NCI-H446 (cell line): ENCODE data around the gene RTP2.

Experiments used
- DNase-seq, 2 experiments: peaks; one replicate each; lab custom pipeline; 2025; lab: John Stamatoyannopoulos, UW

The RTP2 gene

DNA sequence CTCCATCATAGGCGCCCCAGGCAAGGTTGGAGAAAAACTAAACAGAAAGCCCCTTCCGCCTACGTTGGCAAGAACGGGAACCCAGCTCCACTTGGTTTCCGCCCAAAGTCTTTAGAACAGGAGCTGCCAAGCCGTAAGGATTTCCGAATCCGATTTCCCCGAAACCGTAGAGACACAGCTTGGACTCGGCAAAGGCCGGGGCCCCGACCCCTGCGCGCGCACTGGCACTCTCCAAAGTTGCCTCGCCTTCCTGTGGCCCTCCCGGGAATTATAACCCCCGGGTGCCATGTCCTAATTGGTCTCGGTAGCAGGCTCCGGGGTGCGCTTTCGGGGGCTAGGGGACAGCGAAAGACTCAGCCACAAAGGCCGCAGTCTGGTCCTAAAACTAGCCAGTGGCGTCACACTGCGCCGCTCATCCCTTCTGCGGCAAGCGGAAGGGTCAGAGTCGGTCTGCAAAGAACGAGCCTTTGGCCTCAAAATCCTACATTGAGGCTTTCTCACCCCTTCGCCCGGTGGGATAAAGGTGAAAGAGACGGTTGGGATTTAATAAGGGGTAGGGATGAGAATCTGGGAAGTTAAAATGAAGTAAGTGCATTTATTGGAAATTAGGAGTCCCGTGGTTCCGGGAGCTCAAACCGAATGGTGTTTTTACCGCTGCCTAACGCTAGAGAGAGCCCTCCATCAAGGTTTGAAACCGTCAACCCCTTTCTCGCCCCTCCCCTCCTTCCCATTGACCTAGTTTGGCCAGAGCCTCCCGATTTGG lies 36.2 kb upstream of the RTP2 start:
- peak; percentile 76 to 91 for DNase-seq

DNA sequence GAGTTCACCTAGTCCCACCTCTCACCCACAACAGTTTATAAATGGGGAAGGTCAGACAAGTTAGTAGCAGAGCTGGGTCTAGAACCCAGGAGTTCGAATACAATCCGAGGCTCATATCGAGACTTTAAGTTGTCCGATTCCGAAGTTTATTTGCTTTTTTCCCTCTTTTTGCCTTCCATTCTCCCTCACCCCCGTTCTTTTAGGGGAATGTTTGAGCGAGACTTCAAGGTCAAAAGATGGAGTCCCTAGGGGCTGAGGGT lies 35.6 kb upstream of the RTP2 start:
- no peak for DNase-seq

DNA sequence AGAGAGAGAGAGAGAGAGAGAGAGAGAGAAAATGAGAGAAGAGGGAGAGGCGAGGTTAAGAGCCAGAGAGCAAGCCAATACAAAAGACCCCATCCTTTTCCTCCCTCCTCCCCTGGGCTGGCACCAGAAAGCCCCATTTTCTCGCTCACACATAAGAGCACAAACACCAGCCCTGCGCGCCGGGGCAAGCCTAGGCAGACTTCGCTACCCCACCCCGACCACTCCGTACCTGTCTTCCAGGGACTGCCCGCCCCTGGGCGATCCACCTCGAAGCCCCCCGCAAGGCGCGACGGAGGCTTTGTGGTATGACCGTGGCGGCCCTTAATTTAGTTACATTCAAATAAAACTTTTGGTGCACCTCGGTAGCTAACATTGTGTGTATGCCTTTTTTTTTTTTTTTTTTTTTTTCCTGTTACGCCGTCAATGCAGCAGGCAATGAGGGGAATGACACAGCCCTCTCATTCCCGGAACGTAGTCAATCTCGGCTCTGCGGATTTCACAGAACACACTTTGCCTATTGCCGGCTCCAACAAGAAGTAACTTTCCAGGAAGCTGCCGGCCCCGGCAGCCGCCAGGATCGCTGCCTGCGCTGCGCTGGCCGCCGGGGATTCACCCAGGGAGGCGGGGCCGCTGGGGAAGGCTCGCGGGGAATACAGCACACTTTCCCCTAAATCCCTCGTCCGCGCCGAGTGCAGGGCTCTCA lies 35.2 kb upstream of the RTP2 start:
- DNase-seq = no peak

DNA sequence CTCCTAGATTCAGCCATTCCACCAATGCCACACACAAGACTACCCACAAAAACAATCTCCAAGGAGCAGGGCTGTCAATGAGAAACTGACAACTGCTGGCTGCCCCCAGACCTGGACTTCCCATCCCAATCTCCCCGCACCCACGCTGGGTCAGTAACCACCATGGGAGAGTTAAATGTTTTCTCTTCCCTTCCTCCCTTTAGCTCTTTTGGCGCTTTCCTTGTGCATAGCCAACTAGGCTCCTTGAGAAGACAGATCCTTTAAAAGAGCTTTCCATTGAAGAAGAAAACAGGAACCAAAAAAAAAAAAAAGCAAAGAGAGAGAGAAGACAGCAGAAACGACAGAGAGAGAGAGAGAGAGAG lies 34.6 kb upstream of the RTP2 start:
- DNase-seq = no peak

DNA sequence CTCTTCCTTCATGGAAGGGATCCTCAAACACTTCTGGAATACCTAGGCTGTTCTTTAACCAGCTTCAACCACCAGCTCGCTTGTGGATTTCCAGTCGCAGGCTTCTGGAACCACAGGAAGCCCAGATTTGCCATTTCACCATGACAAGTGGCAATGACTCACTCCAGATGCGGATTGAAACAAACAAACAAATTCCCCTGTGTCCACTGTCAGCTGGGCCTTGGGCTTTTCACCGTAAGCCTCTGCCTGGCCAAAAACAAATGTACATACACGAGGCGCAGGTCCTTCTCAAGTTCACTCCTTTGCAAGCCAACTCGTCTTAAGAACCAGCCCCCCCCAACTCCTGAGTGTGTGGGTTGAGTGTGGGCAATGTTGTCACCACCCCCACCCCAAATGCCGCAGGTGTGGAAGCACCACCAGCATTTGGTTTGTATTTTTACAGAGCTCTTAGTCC lies 34.1 kb upstream of the RTP2 start:
- DNase-seq = no peak

DNA sequence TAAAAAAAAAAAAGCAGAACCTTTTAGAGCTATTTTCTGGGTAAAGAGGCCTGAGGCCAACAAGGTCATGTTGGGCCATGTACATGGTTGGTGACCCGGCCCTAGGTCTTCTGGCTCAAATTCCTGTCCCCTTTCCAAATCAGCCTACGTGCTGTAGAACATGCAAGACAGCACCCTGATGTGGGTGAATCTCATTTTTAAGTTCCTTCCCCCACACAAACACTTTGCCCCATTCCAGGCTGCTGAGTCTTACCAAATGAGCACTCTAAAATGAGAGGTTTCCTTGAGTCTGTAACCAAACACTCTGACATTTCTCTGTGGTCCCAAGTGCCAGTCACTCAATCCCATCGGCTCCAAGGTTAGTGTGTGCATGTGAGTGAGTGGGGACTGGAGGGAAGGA lies 33.5 kb upstream of the RTP2 start:
- no peak for DNase-seq

DNA sequence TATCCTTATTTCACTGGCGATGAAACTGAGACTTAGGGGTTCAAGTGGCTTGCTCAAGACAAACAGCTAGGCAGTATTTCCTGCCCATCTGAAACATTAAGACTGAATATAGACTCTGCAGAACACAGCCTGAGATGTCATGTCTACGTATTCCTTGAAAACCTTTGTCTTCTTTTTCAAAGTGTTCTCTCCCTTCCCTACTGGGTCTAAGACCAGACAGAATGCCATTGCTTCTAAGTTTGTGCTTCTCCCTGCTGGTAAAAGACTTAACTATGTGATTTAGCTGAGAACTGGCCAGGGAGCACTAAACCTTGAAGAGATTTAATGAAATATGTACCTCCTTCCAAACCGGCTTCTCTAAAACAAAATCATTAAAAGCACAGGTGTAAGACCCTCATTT lies 33.0 kb upstream of the RTP2 start:
- DNase-seq = no peak

DNA sequence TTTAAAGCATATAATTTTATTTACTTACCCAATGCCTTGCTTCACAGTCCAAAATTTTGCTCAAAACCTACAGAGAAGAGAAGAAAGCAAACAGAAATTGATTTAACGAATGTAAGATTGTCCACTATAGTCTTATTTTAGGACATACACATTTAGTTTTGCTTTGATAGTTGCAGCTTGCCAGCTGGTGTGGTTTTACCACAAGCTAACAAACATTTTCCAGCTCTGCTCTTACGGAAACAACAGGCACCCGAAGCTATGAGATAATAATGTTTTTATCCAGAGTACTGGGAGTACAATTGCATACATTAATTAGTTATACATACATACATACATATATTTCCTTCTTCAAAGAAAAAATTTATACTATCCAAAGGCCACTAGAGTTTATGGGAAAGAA lies 32.5 kb upstream of the RTP2 start:
- no peak for DNase-seq

DNA sequence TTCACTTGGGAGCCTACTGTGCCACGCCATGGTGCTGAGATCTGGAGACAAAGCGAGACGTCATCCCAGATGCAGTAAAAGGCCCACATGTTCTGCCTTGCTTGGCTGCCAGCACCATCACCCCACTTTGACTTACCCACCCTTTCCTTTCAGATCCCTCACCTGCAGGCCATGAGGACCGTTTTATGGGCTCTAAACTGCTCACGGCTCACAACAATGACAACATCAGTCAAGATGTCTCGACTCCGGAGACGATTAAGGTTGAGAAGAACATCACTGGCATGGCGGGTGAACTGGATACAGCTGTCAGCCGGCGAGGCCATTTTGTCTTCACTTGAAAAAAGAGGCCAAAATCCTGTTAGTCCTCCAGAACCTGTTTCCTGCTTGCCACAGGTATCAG lies 31.0 kb upstream of the RTP2 start:
- no peak for DNase-seq

DNA sequence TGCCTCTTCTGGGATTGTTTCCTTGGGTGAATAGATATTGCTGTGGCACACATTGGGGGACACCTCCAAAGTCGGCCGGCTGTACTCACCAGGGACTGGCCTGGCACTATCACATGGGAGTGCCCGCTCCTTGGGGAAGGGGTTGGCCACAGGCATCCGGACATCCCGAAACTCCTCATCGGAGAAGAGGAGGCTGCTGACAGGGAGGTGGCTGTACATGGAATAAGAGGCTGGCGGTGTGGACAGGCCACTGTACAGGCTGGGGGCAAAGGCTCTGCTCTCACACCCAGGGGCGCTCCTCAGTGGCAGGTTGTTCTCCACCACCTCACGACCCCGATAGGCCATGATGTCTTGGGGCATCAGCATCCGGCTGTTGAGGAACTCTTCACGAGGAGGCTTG lies 27.2 kb upstream of the RTP2 start:
- no peak for DNase-seq

DNA sequence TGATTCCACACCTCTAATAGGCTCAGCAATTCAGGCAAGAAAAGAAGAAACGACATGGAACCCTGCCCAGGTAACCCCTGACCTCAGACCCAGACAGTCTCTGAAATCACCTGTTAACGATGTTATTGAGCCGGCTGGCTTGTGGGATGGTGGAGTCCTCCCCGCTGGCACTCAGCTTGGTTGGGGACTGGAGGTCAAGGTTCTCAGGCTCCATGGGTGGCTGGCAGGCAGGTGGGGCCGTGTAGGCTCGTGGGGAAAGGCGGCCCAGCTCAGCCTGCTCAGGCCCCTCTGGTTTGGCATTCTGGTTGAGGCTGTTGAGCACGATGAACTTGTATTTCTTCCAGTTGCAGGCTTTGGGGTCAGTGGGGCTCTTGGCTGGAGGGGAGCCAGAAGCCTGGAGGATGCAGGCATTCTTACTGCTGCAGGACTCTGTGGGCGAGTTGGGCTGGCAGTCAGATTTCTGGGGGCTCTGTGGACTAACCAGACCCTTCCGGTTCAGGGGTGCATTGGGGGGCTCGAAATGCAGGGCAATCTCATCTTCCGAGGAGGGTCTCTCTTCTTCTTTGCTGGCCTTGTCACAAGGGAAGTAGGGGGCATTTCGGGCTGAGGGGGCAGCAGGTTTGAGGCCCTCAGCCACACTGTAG lies 26.7 kb upstream of the RTP2 start:
- no peak for DNase-seq

DNA sequence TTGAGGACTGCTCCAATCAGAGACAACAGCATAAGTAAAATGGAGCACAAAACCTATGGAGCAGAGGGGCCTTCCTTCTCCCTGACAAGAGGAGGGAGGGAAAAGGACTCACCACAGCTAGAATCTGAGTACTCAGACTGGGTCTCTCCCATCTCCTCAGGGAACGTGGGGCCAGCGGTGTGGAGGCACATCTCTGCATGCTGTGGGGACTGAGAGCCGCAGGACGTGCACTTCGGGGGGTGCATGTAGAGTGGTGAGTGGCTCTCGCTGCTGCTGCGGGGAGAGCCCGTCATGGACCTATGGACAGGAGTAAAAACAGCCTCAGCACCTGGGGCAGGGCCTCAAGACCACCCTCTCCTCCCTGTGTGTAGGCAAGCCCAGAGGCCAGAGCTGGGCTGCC lies 25.9 kb upstream of the RTP2 start:
- DNase-seq = no peak

DNA sequence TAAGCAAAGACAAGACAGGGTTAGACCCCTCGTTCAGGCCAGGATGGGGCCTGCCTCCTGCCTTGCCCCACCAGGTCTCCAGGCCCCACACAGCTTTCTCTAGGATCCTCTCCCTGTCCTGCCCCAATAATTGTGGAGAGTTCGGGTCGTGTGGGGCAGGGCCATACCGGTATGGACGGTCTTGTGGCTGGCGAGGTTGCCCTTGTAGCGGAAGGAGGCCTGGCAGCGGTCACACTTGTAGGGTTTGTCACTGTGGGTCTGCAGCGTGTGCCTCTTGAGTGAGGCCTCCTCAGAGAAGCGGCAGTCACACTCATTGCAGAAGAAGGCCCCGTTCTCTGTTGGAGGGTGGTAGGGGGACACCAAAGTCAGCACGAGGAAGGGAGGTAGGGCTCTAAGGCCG lies 24.2 kb upstream of the RTP2 start:
- no peak for DNase-seq

DNA sequence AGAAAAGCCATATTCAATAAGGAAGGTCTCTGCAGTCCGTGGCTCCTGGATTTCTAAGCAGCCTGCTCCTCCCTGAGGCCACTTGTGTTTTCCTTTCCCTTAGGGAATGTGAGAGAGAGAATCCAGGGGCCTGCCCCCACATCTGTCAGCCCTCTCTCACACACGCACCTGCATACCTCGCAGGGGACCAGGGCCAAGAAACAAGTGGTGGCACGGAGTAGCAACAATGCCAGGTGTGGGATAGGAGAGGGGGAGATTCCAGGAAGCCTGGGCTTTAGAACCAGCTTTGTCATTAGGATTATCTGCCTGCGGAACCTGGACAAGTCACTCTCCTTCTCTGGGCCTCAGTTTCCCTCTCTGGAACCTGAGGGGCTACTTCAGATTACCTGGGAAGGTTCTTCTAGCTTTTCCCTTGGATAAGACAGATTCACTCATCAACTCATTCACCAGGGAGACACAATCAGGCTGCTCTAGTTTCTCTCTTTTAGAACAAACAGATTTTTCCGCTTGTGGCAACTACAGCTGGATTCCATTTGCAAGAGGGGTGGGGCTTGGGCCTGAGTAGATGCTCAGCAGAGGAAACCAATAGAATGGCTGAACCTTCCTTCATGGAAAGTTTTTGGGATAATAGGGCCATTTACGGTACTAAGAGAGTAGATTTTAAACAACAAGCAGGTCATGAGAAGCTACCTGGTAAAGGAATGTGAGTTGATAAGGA lies 23.5 kb upstream of the RTP2 start:
- no peak for DNase-seq

DNA sequence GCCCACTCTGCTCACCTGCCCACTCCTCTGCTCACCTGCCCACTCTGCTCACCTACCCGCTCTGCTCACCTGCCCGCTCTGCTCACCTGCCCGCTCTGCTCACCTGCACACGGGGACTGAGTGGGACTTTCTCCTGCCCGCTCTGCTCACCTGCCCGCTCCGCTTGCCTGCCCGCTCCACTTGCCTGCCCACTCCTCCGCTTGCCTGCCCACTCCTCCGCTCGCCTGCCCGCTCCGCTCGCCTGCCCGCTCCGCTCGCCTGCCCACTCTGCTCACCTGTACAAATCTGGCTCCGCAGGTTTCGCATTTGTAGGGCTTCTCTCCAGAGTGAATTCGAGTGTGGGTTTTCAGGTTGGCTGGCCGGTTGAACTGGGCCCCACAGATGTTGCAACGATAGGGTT lies 22.9 kb upstream of the RTP2 start:
- no peak for DNase-seq

DNA sequence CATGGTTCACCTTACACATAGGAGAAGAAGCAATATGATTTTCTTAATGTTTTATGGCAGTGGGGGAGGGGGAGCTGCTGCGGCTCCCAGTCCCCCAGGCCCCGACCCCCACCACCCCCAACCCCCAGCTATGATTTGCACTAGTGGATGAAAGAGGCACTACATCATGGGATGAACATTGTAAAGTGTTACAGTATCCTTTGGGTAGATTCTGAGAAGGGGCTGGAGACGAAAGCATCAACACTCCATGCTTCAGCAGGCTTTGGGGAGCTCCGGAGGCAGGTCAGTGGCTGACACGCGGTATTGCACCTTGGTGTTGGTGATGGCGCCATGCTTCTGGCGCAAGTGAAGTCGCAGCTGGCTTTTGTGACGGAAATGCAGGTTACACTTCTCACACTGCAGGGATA lies 19.9 kb upstream of the RTP2 start:
- no peak for DNase-seq

DNA sequence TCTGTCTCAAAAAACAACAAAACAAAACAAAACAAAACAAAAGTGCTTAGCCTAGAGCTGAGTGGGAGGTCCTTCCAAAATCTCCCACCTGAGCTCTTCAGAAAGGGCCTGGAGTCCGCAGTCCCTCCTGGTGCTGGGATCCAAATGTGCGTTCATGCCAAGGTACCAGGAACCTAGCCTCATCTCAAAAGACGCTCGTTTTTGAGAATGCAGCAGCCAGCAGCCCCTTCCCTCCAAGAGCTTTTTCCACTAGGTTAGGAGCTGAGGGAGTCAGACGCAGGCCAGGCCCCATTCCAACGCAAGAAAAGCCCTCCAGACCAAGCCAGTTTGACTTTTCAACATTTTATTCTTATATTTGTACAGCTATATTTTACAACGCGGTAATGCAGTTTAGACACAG lies 18.7 kb upstream of the RTP2 start:
- no peak for DNase-seq

DNA sequence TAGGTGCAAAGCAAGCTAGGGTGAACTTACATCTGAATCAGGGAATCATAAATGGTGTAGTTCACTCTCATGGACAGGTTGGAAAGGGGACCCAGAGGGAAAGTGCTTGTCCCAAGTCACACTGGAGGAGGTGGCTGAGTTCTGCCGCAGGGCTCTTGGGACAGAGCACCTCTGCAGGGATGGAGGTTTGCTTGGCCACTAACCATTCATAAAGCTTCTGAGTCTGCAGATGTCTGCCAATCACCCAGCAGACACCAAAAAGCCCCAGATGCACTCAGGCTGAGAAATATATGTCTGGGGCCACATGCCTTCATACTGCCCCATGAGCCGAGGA lies 17.9 kb upstream of the RTP2 start:
- DNase-seq = no peak

DNA sequence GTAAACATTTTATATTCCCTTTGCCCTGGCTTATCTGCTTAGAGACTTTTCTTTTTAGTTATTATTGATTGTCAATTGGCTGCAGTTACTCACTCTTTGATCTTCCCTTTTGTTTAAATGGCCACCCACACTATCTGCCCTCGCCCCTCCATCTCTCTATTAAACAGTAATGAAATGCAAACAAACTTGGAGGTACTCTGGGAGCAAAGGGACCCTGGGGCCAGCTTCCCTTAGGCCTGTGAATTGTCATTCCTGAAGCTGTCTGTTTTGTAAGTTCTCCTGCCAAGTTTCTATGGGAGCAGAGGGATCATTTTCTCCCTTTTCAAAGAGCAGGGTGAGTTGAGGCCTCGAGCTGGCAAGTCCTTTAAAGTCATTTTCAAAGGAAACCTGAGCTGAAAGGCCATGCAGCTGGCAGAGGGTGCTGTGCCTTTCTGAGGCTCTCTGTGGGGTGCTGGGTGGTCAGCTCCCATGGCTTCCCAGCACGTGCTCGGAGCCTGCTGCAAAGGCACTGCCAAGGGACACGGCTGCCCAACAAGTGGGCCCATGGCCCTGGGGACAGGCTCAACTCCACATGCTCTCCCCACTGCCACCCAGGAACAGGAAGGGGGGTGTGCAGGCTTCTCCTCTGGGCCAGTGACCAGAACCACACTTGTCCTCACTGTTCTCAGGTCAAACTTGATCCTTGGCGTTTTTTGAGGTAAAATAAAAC lies 17.4 kb upstream of the RTP2 start:
- DNase-seq = peak in 1 of 2 experiments; percentile 35

DNA sequence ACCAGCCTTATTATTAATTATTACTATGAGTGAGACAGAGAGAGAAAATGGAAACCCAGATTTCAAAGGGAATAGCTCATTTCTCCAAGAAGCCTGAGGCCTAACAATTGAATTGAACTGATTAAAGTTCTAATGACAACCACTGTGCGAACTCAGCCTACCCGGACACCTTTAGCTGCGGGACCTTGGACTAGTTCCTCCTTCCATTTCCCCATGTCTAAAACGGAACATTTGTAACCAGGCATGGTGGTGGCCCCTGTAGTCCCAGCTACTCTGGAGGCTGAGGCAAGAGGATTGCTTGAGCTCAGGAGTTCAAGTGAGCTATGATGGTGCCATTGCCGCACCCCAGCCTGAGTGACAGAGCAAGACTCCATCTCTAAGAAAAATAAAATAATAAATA lies 16.4 kb upstream of the RTP2 start:
- no peak for DNase-seq

DNA sequence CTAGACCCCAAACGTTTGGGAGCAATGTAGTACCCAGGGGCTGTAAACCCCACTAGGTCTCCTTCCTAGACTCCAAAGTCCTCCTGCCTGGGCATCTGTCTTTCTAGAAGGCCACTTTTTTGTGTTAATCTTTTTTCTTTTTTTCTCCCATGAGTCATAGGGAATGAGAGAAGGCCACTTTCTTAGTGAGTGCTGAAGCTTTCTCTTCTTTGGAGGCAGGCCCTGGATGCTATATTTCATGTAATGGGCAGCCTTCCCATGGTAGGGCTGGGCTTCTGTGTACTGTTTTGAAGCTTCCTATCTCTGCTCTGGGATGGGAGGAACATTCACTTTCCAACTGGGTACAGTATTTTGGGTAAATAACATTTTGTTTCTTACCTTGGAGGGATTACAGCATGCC lies 15.2 kb upstream of the RTP2 start:
- no peak for DNase-seq

DNA sequence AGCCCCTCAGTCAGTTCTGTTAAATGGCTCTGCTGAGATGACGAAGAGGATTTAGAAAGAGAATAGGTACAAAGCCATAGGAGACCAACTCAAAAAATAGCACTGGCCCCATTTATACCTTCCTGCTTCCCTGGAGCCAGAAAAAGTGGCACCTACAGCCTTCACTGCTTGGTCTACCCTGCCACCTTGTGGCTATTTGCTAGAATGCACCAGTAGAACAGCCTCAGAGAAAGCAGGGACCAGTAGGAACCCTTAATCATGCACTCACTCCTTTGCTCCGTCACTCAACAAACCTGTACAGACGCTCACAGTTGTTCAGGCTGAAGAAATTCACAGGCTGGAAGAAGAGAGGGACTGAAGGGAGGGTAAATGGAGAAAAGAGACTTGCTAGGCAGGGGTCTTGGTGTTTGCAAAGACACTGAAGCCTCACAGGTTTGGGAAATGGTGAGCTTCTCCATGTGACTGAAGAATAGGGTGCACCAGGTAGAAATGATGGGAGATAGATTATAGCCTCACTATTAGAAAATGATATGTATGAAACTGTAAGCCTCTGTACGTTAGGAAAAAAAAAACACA lies 12.1 kb upstream of the RTP2 start:
- peak; percentile 74 to 86 for DNase-seq
